NCI-H2107 (cell line): ENCODE measurements around the gene EAF1.
"Not testable (repeated sequence)": the region's sequence is repeated elsewhere in the genome, so short reads cannot be mapped to it uniquely, and the experiment has no call there.

Experiments
- DNase-seq: peaks from one replicate; lab custom pipeline; 2025; lab: John Stamatoyannopoulos, UW

The EAF1 gene

DNA sequence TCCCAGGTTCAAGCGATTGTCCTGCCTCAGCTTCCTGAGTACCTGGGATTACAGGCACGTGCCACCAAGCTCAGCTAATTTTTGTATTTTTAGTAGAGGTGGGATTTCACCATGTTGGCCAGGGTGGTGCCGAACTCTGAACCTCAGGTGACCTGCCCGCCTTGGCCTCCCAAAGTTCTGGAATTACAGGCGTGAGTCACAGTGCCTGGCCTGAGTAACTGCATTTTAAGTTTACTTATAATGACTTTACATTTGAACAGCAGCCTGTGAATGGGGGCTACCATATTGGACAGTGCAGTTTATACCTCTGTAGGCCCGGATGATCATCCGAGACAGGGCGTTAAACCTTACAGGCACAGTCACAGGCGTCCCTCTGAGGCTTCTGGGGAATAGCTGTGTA is 24.8 kb downstream of the EAF1 start:
- DNase-seq, result no peak

DNA sequence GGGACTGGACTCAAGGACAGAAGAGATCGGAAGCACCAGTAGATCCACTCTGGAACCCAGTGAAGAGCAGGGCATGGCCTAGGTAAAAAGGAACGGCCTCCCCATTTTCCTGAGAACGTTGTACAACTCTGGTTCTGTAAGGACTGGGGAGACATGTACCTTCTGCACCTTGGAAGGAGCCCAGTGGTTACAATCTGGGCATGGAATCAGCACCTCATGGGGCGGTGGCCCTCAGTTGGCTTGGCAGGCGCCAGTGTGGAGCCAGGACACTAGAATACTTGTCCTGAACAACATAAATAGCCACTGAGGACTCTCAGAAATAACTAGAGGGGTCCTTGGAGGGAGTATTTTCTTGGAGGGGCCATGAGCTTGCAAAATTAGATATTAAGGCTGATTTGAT is 25.6 kb downstream of the EAF1 start:
- no peak for DNase-seq

DNA sequence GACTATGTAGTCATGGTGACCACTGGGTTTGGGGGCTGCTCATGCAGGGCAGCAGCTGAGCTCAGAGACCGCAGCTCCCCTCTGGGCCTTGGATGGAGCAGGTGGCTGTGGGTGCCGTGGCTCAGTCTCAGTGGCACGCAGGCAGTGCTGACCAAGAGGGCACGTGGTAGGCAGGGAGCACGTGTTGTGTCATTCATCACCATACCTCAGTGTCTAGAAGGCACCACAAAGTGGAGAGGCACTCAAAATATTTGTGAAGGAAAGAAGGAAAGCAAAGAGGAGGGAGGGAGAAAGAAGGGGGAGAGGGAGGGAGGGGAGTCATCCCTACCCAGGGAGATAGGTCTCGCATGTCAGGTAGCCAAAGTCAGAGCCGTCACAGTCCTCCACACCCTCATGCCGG is 26.1 kb downstream of the EAF1 start:
- no peak for DNase-seq

DNA sequence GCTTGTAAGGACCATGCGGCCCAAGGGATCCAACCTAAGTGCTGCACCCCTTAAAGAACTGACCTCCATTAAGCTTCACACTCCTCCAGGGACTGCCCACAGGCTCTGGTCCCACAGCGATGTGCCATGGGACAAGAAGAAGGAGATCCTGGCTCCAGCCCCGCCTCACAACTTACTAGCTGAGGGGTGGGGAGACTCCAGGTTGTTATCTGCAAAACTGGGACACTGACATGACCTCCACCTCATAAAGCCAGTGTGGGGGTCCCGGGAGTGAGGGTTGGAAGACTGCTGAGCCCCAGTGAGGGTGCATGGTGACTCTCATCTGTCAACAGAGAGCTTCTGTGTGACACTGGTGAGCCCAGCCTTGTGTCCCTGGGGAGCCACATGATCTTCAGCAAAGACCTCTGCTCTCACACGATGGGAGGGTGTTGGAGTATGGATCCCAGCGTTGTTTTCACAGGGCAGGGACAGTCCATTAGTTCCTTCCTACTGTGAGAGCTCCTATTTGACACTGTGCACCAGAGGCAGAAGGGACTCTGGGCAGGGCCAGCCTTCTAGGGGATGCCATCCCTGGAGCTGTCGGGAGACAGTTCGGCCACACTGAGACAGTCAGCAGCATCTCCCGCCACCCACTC is 26.7 kb downstream of the EAF1 start:
- no peak for DNase-seq

DNA sequence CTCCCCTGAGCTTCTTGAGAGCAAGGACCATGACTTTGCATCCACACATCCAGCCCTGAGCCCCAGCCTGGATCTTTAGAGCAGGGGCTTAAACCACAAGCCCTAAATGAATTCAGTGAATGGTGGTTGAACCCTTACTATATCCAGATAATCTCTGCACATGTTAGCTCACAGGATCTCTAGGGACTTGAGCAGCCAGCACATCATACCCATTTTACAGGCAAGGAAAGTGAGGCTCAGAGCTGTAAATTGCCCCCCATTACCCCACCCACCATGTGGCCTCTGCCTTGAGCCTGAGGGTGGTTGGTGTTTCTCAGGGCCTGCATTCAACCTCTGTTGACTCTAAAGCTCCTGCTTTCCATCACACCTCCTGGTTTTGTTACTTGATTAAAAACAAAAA is 27.6 kb downstream of the EAF1 start:
- DNase-seq, result no peak

DNA sequence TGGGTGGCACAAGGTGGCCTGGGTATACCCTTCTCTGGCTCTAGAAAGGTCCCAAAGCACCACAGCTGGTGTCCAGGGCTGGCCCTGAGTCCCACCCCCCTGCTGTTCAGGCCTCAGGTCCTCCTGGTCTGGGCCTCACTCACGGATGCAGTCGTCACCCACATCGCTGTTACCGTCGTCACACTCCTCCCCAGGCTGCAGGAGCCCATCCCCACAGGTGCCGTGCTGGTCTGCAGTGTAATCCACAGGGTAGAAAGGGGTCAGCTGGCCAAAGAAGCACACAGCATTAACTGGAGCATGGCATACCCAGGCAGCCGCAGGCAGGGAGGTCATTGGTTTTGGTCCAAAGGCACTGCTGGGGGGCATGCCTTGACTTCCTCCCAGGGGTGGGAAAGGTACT is 28.4 kb downstream of the EAF1 start:
- DNase-seq, result no peak

DNA sequence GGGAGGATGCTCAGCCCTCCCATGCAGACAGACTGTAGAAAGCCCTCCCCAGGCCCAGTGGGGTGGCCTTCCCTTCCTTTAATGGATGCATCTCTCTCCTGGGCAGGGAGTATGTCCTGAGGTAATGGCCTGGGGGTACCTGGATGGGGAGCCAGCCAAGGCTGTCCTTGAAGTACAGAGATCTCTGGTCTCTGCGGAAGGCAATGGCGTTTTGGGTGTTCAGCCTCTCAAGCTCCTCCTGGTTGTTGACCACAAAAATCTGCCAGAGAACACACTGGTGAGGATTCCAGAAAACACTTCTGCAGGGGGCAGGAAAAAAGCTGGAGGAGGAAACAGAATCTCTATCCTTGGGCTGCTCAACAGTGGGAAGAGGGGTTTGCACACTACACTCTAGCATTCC is 28.9 kb downstream of the EAF1 start:
- DNase-seq, result no peak

DNA sequence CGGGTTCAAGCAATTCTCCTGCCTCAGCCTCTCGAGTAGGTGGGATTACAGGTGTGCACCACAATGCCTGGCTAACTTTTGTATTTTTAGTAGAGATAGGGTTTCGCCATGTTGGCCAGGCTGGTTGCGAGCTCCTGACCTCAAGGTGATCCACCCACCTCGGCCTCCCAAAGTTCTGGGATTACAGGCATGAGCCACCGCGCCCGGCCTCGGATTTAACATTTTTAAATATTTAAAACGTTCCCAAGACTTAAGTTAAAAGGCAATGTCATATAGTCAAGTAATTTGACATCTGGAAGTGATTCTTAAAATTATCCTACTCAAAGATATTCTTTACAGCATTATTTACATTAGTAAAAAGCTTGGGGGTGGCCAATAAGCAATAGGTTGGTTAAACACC is 29.5 kb downstream of the EAF1 start:
- not testable (repeated sequence) for DNase-seq

DNA sequence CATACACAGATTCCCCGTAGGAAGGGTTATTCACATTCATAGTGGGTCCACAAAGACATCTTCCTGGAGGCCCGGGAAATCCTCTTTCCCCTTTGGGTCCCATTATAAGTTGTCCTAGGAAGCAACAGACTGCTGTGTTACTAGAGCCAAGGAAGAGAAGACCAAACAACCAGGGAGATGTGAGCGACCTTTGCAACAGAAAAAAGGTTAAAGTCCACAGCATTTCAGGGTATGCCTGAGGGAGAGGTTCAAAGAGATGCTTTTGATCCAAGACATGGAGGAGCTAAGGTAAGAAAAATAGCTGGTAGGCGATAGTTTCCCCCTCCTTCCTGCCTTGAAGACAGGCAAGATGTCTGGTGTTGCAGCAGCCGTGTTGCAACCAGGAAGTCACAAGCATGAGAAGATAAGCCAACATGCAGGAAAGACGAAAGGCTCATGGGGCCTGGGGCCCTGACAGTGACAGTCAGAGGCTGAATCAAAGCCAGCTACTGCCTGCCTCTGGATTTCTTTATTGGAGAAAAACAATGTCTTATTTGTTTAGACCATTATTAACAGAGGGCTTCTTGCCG is 30.9 kb downstream of the EAF1 start:
- no peak for DNase-seq

DNA sequence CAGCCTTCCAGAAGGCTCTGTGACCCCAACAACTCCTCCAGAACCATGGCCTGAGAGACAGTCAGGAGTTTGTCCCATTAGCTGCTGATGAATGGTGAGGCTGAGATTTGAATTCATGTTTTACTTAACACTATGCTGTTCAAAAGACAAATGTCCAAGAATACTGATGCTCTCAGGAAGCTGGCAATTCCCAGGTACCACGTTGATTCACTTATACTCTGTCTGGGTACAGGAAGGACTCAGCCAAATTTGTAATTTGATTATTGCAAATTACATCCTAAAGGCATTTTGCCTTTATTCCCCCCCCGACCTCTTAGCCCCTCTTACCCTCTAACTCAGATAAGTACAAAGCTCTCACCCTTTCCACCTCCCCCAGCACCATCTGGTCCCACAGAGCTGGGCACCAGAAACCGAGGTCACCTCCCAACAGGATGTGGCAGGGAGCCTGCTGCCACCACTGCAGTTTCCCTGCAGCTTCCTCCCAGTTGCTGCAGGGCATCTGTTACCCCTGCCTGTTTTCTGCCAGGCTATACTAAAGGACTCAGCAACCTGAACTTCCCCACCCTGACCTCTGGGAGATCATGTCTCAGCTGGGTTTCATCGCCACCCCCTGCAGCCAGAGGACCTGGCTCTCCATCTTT is 33.6 kb downstream of the EAF1 start:
- DNase-seq, result no peak

DNA sequence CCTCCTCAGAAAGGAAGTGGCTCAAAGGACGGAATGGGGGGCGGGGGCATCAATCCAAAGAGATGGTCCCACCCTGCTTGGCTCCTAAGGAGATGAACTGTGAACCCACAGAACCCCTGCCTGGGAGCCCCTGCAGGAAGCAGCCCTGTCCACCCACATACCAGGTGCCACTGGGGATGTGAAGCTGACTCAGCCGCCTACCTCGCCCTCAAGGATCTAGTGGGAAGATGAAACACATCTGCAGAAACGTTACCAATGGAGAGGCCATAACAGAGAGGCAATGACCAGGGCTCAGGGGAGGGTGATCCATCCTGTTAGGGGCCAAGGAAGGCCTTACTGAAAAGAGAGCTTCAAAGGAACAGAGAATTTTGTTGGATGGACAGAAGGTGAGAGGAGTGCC is 35.1 kb downstream of the EAF1 start:
- DNase-seq, result no peak

DNA sequence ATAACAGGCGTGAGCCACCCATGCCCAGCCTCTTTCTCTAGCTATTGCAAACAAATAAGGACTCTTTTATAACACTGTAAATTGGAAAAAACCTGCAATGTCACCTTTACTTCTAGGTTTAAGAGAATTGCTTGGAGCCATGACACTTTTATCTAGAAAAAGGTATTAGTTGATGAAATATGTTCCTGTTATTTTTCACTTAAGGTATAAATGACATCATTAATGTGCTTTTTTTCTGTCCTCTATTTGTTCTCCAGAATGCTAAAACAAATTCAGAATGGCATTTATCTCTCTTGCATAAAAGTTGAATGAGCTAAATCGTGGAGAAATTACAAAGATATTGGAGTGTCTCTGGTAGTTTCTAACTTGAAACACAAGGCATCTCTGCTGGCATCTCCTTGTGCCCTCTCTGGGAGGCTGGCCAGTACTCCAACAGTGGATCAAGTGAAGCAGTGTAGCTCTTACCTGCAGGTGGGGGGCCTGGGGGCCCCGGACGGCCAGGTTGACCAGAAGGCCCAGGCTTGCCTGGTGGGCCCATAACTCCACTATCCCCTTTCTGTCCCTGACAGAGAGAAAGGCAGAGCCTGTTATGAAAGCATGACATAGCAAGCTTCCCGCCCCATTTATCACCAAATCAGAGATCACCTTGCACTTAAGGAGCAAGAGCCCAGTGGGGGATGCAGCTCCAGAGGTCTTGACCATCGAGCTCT is 38.6 kb downstream of the EAF1 start:
- no peak for DNase-seq

DNA sequence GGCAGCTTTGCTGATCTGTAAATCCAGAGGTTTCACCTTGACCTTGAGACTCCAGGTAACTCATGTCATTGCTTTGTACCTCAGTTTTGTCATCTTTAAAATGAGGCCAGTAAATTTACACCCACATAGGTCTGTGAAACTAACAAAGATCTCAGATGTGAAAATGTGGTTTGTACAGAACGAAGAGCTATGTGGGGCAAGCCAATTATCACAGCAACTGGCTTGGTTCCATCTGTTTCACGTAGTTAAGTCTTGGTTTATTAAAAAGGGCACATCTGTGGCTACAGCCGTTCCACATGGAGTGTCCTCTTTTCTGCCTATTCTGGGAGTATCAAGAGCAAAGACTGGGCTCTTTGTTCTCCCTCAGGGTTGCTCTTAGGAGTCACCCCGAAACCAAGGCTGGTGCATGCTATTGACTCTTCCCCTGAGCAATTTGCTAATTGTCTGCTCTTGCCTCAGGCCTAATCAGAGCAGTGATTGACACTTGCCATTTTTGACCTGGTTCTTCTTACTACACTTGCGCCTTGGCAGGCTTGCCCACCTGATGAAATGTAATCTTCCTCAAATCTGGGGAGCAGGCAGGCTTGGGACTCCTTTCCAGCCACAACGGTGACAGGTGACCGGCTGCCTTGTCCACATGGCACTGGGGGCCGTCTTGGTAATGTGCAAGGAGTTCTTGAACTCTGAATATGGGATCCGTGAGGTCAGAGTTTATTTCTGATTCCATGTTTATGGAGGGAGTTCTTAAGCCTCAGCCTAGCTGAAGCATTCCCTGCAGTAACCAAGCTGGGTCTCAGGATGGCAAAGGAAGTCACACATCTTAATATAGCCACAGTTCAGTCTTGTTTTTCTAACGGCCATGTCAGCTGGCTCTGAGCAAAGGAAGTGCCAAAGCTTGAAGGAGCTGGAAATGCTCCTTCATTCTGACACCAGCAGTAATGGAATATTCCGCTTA is 40.1 kb downstream of the EAF1 start:
- DNase-seq, result no peak

DNA sequence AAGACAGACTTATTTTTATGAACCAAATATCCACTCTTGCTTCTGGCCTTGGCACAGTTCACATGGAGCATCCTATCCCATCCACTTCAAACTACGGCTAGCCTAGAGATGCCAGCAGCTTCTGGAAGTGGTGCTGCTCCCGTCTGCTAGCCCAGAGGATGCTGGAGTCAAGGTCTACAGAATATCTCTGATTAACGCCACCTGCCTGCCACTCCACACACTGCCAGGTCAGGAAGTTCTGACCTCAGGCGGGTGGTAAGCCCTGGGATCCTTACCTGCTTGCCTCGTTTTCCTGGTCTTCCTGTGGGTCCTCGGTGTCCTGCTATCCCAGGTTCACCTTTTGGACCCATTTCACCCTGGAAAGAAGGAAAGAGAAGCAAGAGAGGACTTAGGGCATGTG is 42.9 kb downstream of the EAF1 start:
- DNase-seq, result no peak

DNA sequence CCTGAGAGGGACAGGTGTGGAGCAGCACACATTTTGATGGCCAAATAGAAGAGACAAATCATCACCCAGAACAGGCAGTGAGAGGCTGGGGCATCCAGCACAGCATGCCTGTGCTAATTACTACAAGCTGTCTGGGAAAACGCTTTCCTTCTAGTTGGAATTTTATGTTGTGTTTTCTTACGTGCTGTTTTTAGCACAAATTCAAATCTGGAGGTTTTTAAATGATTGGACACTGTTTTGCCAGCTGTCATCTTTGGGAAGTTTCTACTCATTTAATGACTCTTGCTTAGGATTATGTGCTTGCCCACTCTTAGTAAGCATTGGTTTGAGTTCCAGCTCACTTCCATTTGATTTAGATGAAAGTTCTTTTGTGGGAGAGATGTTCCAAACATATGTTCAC is 43.5 kb downstream of the EAF1 start:
- DNase-seq, result no peak

DNA sequence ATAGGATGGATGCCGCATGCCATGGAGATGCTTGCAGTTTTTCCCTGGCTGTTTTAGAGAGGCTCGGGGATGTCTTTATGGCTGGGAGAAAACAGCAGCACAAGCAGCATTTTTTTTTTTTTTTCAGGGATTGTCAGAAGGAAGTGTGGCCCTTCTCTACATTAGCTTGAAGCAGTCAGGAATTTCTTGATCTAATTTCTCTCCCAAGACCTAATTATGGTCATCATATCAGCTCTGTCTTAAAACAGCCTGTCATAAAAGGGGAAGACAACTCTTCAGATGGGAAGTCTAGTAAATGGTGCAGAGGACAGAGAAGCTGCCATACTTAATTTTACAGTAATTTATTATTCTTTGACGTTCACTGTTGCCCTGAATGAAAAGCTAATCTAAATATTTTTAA is 44.5 kb downstream of the EAF1 start:
- DNase-seq, result no peak

DNA sequence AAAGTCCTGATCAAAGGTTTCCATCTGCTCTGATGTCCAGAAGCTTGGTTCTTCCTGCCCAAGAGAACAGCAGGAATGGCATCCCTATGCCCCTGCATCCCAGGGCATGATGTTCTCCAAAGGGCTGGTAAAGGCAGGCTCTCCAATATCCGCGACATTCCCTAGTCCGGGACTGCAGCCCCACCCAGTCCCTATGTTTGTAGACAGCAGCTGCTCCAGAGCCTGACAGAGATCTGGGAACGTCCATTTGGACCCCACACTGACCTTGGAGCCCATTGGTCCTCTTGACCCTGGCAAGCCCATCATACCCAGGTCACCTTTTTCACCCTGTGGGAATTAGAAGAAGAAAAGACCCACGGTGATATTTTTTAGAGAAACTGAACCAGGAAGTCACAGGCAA is 47.8 kb downstream of the EAF1 start:
- DNase-seq, result no peak

DNA sequence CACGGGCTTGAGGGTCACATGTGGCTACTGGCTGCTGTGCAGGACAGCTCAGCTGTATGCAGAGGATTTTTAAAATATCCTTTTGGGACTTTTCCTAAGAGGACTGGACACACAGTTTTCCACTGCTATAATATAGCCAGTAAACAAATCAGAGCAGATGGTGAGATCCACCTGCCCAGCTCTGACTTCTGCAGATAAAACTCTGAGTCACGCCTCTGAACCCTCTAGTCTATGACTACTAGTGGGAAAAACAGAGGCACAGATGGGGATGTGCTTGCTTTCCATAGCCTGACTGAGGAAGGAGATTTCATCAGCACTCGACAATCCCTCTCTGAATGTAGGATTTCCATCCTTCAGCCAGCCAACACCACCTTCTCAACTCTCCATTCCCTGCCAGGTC is 49.0 kb downstream of the EAF1 start:
- no peak for DNase-seq

DNA sequence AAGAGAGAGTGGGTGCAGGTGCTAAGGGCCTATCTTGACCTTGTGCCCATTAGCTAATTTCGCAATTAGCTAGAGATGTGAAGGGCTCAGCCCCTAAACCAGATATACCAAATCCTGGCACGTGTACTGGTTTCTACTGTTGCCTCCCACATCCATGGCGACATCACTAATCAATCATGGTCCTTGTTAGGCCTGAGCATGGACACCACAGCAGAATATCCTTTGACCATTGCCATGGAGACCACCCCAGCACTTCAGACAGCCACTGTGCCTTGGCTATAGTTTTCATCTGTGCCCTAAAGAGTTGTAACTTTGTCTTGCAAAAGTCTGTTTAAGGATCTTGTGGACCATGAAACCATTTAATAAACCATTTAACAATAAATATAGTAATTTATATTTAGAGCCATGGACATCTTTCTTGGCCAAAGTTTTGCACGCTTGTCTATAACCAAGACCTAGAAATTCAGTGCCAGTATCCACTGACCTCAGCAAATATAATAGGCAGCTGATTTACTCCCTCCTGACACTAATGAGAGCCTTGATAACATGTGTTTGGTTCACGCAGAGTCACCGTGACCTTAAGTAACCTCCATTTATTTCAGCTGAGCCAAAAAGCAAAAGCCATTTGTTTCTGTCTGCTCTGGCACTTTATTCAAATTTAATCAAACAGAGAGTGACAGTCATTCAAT is 50.7 kb downstream of the EAF1 start:
- DNase-seq, result no peak

DNA sequence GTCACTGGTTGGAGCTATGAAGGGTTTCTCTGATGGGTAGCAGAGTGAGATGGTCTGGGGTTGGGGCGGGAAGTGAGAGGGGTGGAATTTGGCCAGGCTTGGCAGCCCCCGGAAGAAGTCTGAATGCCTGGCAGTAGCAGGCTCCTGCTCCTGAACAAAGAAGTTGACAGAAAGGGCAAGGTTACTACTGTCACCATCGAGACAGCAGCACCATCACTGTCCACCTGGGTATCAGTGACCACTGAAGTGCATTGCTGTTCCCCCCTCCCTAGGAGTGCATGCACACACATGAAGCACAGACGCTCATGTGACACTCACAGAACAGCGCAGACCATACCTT is 51.2 kb downstream of the EAF1 start:
- no peak for DNase-seq

DNA sequence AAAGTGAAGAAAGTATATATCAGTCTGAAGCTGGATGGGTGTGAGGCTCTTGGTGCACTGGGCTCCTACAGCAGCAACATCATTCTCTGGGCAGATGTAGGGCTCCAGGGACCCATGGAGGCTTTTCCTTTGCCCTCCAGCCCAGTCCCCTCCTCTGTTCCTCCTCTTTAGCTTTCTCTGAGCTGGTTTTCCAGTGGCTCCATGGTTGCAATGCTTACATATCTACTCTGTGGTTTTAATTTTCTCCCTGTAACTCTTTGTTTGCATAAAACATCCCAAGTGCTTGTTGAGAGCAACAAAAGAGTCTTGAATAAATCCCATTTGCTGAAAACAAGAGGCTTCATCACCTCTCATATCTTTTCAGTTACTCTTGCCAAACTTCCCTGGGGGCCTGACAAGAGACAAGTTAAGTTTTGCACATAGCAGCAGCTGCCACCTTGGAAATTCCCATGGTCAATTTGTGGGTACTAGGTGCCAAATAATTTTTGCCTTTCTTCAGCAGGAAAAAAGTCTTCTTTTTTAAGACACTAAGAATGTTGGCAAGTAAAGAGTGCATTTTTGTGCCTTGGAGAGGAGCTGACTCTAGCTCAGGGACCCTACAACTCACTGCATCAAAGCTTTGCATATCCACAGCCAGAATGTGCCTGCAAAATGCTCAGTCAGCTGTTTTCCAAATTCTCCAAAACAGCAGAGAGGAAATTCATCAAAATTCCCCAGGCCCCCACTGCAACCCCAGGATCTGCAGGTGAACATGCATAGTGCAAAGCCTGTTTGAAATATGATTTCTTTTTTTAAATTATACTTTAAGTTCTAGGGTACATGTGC is 52.2 kb downstream of the EAF1 start:
- DNase-seq, result no peak
